Measurements from ENCODE around the gene CYB561. TPM values are rescaled to one million over a fixed set of nuclear protein-coding genes. Genes with fewer than 3 reads are reported as not detected.
"Not testable (repeated sequence)": the region's sequence is repeated elsewhere in the genome, so short reads cannot be mapped to it uniquely, and the experiment has no call there.

CYB561 gene
- total RNA-seq, 1 experiment from 2014 or later = 40.1 TPM

DNA sequence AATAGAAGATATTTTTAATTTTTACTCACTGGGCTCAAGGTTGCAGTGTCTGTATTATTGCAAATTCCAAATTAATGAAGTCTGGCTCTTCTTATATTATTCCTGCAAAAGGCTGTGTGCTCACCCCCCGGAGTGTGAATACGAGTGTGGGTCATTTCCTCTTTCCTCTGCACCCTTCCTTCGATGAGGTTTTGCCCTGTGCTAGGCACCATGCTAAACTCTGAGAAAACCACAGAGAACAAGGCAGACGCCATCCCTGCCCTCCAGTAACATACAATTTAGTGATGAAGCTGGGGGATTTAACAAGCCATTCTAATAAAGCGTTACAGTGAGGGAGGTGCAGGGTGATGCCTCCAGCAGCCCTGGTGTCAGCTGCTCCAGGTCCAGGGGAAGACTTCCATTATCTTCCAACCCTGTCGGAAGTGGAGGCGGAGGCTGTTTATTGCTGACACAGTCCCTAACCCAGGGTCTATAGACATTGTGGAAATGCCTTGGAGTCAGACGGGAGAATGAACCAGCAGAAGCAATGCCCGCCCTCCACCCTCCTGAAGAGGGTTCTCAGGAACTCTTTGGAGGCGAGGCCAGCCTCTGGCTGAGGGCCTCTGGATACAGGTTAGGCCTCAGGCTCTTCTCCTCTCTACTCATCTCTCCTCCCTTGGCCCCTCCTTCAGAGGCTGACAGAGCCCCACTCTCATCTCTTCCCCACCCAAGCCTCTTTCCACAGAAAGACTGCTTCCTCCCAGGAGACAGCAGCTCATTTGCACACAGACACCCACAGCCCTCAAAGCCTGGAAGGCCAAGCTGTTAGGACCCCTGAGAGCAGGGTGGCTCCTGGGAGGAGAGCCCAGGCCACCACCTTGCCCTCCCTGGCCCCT, 28.7 kb upstream of the CYB561 start:
- POLR2A ChIA-PET = no interaction called here
- no peaks in the 10 kb centered on the region; the same call in 1 of the 2 replicates for H3K27me3 ChIP-seq (ENCODE audit: control insufficient read depth, insufficient read depth, low read length)
- in situ Hi-C loops (cut with HindIII; ENCODE audit: low pct_unique_long_range_greater_than_20kb, low sequenced_read_pairs) = no loop called here
- H3K4me1 ChIP-seq (ENCODE audit: control insufficient read depth, insufficient read depth, low read length) = peaks cover 16% of the 10 kb centered on the region
- no peaks in the 10 kb centered on the region for H3K9me3 ChIP-seq (ENCODE audit: control insufficient read depth, insufficient read depth, low read depth, low read length)
- H3K36me3 ChIP-seq (ENCODE audit: control insufficient read depth, insufficient read depth, low read length) = no peaks in the 10 kb centered on the region
- intact Hi-C loops (cut with micrococcal nuclease; ENCODE audit: unreplicated experiment) = loop anchor here (5.0 kb wide), 1 partner anchor 48 kb away; no protein-coding TSS in a partner anchor
- CTCF ChIA-PET = no interaction called here
- ATAC-seq = no peak
- DNase-seq (ENCODE audit: low read depth, low spot score) = no peak
- TF ChIP-seq, protein P1, sequence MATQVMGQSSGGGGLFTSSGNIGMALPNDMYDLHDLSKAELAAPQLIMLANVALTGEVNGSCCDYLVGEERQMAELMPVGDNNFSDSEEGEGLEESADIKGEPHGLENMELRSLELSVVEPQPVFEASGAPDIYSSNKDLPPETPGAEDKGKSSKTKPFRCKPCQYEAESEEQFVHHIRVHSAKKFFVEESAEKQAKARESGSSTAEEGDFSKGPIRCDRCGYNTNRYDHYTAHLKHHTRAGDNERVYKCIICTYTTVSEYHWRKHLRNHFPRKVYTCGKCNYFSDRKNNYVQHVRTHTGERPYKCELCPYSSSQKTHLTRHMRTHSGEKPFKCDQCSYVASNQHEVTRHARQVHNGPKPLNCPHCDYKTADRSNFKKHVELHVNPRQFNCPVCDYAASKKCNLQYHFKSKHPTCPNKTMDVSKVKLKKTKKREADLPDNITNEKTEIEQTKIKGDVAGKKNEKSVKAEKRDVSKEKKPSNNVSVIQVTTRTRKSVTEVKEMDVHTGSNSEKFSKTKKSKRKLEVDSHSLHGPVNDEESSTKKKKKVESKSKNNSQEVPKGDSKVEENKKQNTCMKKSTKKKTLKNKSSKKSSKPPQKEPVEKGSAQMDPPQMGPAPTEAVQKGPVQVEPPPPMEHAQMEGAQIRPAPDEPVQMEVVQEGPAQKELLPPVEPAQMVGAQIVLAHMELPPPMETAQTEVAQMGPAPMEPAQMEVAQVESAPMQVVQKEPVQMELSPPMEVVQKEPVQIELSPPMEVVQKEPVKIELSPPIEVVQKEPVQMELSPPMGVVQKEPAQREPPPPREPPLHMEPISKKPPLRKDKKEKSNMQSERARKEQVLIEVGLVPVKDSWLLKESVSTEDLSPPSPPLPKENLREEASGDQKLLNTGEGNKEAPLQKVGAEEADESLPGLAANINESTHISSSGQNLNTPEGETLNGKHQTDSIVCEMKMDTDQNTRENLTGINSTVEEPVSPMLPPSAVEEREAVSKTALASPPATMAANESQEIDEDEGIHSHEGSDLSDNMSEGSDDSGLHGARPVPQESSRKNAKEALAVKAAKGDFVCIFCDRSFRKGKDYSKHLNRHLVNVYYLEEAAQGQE (IDR thresholded peaks at IDR 0.05; ENCODE audit: insufficient read depth in 1 of 2, low read depth in 2 of 2, low read length in 1 of 2) = no peak
- TF ChIP-seq POLR2AphosphoS5 (IDR thresholded peaks at IDR 0.05; ENCODE audit: low read depth, low read length) (no peak), SIN3A (IDR thresholded peaks at IDR 0.05; ENCODE audit: borderline replicate concordance, insufficient read depth, low read depth, low read length) (no peak), TCF7L2 (IDR thresholded peaks at IDR 0.05; ENCODE audit: low read depth, low read length) (no peak)
- TF ChIP-seq, protein P2, sequence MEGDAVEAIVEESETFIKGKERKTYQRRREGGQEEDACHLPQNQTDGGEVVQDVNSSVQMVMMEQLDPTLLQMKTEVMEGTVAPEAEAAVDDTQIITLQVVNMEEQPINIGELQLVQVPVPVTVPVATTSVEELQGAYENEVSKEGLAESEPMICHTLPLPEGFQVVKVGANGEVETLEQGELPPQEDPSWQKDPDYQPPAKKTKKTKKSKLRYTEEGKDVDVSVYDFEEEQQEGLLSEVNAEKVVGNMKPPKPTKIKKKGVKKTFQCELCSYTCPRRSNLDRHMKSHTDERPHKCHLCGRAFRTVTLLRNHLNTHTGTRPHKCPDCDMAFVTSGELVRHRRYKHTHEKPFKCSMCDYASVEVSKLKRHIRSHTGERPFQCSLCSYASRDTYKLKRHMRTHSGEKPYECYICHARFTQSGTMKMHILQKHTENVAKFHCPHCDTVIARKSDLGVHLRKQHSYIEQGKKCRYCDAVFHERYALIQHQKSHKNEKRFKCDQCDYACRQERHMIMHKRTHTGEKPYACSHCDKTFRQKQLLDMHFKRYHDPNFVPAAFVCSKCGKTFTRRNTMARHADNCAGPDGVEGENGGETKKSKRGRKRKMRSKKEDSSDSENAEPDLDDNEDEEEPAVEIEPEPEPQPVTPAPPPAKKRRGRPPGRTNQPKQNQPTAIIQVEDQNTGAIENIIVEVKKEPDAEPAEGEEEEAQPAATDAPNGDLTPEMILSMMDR (IDR thresholded peaks at IDR 0.05) = no peak
- H3K4me3 ChIP-seq (ENCODE audit: low read depth in 2 of 2, low read length in 2 of 2) = no peak overlapping the region
- no TSS peak for BruUV-seq (replicated peaks)
- no peak overlapping the region for H3K27ac ChIP-seq (ENCODE audit: low read length)

GRCh38 chr17:63474174-63474573, 28.1 kb upstream of the CYB561 start:
- no peaks in the 10 kb centered on the region; the same call in 1 of the 2 replicates for H3K27me3 ChIP-seq (ENCODE audit: control insufficient read depth, insufficient read depth, low read length)
- DNase-seq (ENCODE audit: low read depth, low spot score) (no peak), ATAC-seq (no peak)
- ChIA-PET POLR2A (no interaction called here), CTCF (no interaction called here)
- no TSS peak for BruUV-seq (replicated peaks)
- H3K4me1 ChIP-seq (ENCODE audit: control insufficient read depth, insufficient read depth, low read length) = peaks cover 16% of the 10 kb centered on the region
- H3K9me3 ChIP-seq (ENCODE audit: control insufficient read depth, insufficient read depth, low read depth, low read length) = no peaks in the 10 kb centered on the region
- in situ Hi-C loops (cut with HindIII; ENCODE audit: low pct_unique_long_range_greater_than_20kb, low sequenced_read_pairs) = no loop called here
- no peaks in the 10 kb centered on the region for H3K36me3 ChIP-seq (ENCODE audit: control insufficient read depth, insufficient read depth, low read length)
- H3K27ac ChIP-seq (ENCODE audit: low read length) = no peak overlapping the region
- intact Hi-C loops (cut with micrococcal nuclease; ENCODE audit: unreplicated experiment) = no loop called here
- no peak overlapping the region for H3K4me3 ChIP-seq (ENCODE audit: low read depth in 2 of 2, low read length in 2 of 2)
- TF ChIP-seq TCF7L2 (IDR thresholded peaks at IDR 0.05; ENCODE audit: low read depth, low read length) (0 out of 2 replicates have a peak, but pooled peaks have one; percentile 29), POLR2AphosphoS5 (IDR thresholded peaks at IDR 0.05; ENCODE audit: low read depth, low read length) (no peak)

- H3K36me3 ChIP-seq (ENCODE audit: control insufficient read depth, insufficient read depth, low read length); in situ Hi-C loops (cut with HindIII; ENCODE audit: low pct_unique_long_range_greater_than_20kb, low sequenced_read_pairs); POLR2A ChIA-PET; intact Hi-C loops (cut with micrococcal nuclease; ENCODE audit: unreplicated experiment); H3K27me3 ChIP-seq (ENCODE audit: control insufficient read depth, insufficient read depth, low read length); DNase-seq (ENCODE audit: low read depth, low spot score); H3K4me3 ChIP-seq (ENCODE audit: low read depth in 2 of 2, low read length in 2 of 2); H3K27ac ChIP-seq (ENCODE audit: low read length); H3K9me3 ChIP-seq (ENCODE audit: control insufficient read depth, insufficient read depth, low read depth, low read length); BruUV-seq (replicated peaks); H3K4me1 ChIP-seq (ENCODE audit: control insufficient read depth, insufficient read depth, low read length); ATAC-seq: not testable (repeated sequence)
- CTCF ChIA-PET = interaction anchor here (0.7 kb wide), 1 partner anchor 12 kb away, joined by 6 read pairs; no protein-coding TSS in a partner anchor
These were observed 22.0 kb upstream of the CYB561 start for GRCh38 chr17:63468099-63468498.

All from Panc1 (cell line).